MM.1S (cell line): Measurements from ENCODE around the gene DAB2IP.

Experiments used
- DNase-seq: peaks from one replicate; pipeline ENCODE4 v3.0.0-alpha.2; 2015
- H2AFZ ChIP-seq: fragments of 300-600 bp; sonication (generic); 2 replicates; pipeline ENCODE4 v1.6.0; 2016; ENCODE audit warnings: antibody characterized with exemption, low read length
- H3F3A ChIP-seq: fragments of 300-600 bp; sonication (generic); 2 replicates; pipeline ENCODE4 v1.6.1; 2016; ENCODE audit warnings: mild to moderate bottlenecking, antibody characterized with exemption, low read length, moderate library complexity, mixed read lengths; ENCODE audit not compliant: insufficient read depth
- H3K27ac ChIP-seq: fragments of 300-600 bp; sonication (generic); 2 replicates; pipeline ENCODE4 v1.5.1; 2016; ENCODE audit warnings: mild to moderate bottlenecking, low read length
- H3K27me3 ChIP-seq: fragments of 300-600 bp; sonication (generic); replicated peaks from 2 replicates; pipeline ENCODE4 v1.6.0; 2016; ENCODE audit warnings: low read length; ENCODE audit not compliant: insufficient read depth
- H3K36me3 ChIP-seq: fragments of 300-600 bp; sonication (generic); replicated peaks from 2 replicates; pipeline ENCODE4 v1.6.1; 2016; ENCODE audit warnings: mild to moderate bottlenecking, low read length, mixed read lengths; ENCODE audit not compliant: insufficient read depth
- H3K4me1 ChIP-seq: fragments of 300-600 bp; sonication (generic); 2 replicates; pipeline ENCODE4 v1.6.1; 2016; ENCODE audit warnings: low read length, mixed read lengths
- H3K4me2 ChIP-seq: fragments of 300-600 bp; sonication (generic); 2 replicates; pipeline ENCODE4 v1.6.0; 2016; ENCODE audit warnings: low read depth, low read length
- H3K4me3 ChIP-seq: fragments of 300-600 bp; sonication (generic); 2 replicates; pipeline ENCODE4 v1.5.1; 2016; ENCODE audit warnings: low read length, mixed read lengths
- H3K79me2 ChIP-seq: fragments of 300-600 bp; sonication (generic); 2 replicates; pipeline ENCODE4 v1.6.1; 2016; ENCODE audit warnings: mixed run types, low read length, mixed read lengths
- H3K9ac ChIP-seq: fragments of 300-600 bp; sonication (generic); 2 replicates; pipeline ENCODE4 v1.6.1; 2016; ENCODE audit warnings: low read length, mixed read lengths
- H3K9me2 ChIP-seq: fragments of 300-600 bp; sonication (generic); replicated peaks from 2 replicates; pipeline ENCODE4 v1.6.1; 2016; ENCODE audit warnings: mild to moderate bottlenecking, low read length, mixed read lengths; ENCODE audit not compliant: insufficient read depth
- H3K9me3 ChIP-seq: fragments of 300-600 bp; sonication (generic); replicated peaks from 2 replicates; pipeline ENCODE4 v1.6.1; 2016; ENCODE audit warnings: mild to moderate bottlenecking, low read length, mixed read lengths; ENCODE audit not compliant: insufficient read depth
- H4K20me1 ChIP-seq: fragments of 300-600 bp; sonication (generic); 2 replicates; pipeline ENCODE4 v1.6.1; 2016; ENCODE audit warnings: mild to moderate bottlenecking, low read length, moderate library complexity, mixed read lengths; ENCODE audit not compliant: insufficient read depth
- EZH2 ChIP-seq: fragments of 300-600 bp; sonication (generic); optimal IDR thresholded peaks from 2 replicates; pipeline ENCODE3; 2017; ENCODE audit warnings: low read depth, mild to moderate bottlenecking, antibody characterized with exemption, low read length, mixed read lengths
- EZH2phosphoT487 ChIP-seq: fragments of 300-600 bp; sonication (generic); IDR thresholded peaks from 2 replicates; pipeline ENCODE4 v1.6.1; 2018; ENCODE audit warnings: antibody characterized with exemption, low read length
- TF ChIP-seq, protein P1 (sequence below): fragments of 300-600 bp; sonication (generic); IDR thresholded peaks from 2 replicates; pipeline ENCODE4 v1.5.1; 2016; ENCODE audit warnings: antibody characterized with exemption, low read length, mixed read lengths

DAB2IP gene

DNA sequence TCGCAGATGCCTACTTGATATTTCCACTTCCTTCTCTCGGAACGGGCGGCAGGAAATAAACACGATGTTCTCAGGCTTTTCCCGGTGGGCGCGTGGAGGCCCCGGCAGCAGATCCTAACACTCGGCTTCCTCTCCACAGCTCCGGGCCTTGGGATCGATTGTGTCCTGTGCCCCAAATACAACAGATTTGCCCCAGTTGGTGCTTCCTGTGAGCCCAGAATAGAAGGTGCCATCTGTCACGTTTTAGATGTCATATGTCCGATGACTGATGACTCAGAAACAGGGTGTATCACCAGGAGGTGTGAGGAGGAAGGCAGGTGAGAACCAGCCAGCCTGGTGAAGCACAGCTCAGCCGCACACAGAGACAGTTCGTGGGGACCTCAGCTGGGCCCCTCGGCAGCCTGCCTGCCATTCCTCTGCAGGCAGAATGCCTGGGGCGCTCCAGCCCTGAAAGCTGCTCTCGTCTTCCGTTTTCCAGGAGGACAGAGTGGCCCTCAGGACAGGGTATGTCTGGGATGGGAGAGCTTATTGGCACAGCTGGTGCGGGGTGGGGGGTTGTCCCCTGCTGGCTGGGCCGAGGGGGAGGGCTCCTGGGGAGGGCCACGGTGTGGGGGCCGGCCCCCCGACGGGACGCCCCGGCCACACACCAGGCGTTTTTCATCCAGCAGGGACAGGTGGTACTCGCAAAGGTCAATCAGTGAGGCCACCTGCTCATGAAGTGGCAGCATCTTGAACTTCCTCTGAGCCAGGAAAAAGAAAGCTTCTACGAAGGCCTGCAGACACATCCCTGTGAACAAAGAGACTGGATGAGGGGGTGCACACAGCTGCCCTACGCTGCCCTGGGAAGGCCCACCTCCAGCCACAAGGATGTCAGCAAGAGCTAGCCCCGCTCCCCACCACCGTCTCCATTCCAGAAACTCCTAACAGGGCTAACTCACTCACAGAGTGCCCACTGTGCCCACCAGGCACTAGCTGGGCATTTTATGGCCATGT is 171.0 kb downstream of the DAB2IP start:
- H3K27me3 ChIP-seq = no peaks in the 10 kb centered on the region
- TF ChIP-seq EZH2phosphoT487 = no peak
- TF ChIP-seq EZH2 = no peak
- TF ChIP-seq, protein P1, sequence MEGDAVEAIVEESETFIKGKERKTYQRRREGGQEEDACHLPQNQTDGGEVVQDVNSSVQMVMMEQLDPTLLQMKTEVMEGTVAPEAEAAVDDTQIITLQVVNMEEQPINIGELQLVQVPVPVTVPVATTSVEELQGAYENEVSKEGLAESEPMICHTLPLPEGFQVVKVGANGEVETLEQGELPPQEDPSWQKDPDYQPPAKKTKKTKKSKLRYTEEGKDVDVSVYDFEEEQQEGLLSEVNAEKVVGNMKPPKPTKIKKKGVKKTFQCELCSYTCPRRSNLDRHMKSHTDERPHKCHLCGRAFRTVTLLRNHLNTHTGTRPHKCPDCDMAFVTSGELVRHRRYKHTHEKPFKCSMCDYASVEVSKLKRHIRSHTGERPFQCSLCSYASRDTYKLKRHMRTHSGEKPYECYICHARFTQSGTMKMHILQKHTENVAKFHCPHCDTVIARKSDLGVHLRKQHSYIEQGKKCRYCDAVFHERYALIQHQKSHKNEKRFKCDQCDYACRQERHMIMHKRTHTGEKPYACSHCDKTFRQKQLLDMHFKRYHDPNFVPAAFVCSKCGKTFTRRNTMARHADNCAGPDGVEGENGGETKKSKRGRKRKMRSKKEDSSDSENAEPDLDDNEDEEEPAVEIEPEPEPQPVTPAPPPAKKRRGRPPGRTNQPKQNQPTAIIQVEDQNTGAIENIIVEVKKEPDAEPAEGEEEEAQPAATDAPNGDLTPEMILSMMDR = no peak
- H3K36me3 ChIP-seq = no peaks in the 10 kb centered on the region
- no peak overlapping the region for H3K9ac ChIP-seq
- no peak overlapping the region for H3K4me3 ChIP-seq
- no peak for DNase-seq
- H3K4me2 ChIP-seq = no peak overlapping the region
- no peaks in the 10 kb centered on the region for H3K9me2 ChIP-seq
- no peaks in the 10 kb centered on the region for H3K4me1 ChIP-seq
- no peak overlapping the region for H3K27ac ChIP-seq
- H3F3A ChIP-seq = no peaks in the 10 kb centered on the region
- no peaks in the 10 kb centered on the region for H3K9me3 ChIP-seq
- H3K79me2 ChIP-seq = no peaks in the 10 kb centered on the region
- no peak overlapping the region for H2AFZ ChIP-seq
- H4K20me1 ChIP-seq = no peaks in the 10 kb centered on the region

DNA sequence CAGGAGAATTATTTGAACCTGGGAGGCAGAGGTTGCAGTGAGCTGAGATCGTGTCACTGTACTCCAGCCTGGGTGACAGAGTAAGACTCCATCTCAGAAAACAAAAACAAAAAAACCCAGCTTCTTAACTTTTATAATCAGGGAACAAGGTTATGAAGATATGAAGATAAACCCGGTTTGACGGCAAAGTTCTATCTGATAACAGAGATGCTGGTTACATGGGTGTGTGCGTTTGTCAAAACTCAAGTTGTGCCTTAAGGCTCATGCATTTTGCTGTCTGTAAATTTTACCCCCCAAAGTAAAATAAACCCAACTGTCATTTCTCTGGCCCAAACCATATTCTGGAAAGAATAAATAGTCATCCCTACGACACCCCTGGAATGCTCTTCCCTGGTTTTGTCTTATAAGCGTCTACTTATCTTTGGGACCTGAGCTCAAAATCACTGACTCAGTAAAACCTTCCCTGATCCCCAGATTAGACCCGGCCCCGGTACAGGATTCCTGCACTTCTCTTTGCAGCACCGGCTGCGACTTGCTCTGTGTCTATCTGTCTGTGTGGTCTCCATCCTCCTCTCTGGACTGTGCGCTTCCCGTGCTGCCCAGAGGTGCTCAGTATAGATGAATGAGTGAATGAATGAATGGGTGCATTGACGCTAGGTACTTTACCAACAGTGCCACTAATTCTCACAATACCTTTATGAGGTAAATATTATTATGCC is 172.2 kb downstream of the DAB2IP start:
- Histone ChIP-seq H3K9me2 (no peaks in the 10 kb centered on the region), H3K4me1 (no peaks in the 10 kb centered on the region), H3F3A (no peaks in the 10 kb centered on the region), H3K27me3 (no peaks in the 10 kb centered on the region), H3K4me3 (no peak overlapping the region), H3K9me3 (no peaks in the 10 kb centered on the region), H3K9ac (no peak overlapping the region), H3K27ac (no peak overlapping the region), H3K4me2 (no peak overlapping the region), H3K36me3 (no peaks in the 10 kb centered on the region), H4K20me1 (no peaks in the 10 kb centered on the region), H3K79me2 (no peaks in the 10 kb centered on the region), H2AFZ (no peak overlapping the region)
- DNase-seq = no peak
- TF ChIP-seq, protein P1 = no peak
- TF ChIP-seq EZH2 (no peak), EZH2phosphoT487 (no peak)

DNA sequence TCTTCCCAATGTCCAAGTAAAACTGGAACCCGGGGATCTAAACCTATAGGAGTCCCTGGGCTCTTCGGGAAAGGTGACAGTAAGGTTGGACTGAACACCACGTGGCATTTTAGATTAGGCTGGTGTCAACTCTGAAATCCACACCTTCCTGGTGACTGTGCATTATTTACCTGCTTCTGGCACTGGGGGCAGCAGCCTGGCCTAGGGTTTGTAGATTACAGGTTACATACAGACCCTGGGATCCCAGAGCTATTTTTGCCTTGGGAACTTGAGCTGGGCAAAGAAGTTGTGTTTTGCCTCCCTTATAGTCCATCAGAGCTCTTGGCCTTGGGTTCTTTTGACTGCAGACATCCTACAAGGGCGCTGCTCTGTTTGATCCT is 173.2 kb downstream of the DAB2IP start:
- no peaks in the 10 kb centered on the region for H3K9me3 ChIP-seq
- no peaks in the 10 kb centered on the region for H4K20me1 ChIP-seq
- H3K9me2 ChIP-seq = no peaks in the 10 kb centered on the region
- H3K79me2 ChIP-seq = no peaks in the 10 kb centered on the region
- no peaks in the 10 kb centered on the region for H3K36me3 ChIP-seq
- no peak for TF ChIP-seq EZH2
- no peak for TF ChIP-seq EZH2phosphoT487
- TF ChIP-seq, protein P1 = no peak
- no peaks in the 10 kb centered on the region for H3K4me1 ChIP-seq
- no peak overlapping the region for H2AFZ ChIP-seq
- H3K27me3 ChIP-seq = no peaks in the 10 kb centered on the region
- H3K4me3 ChIP-seq = no peak overlapping the region
- no peak overlapping the region for H3K27ac ChIP-seq
- no peaks in the 10 kb centered on the region for H3F3A ChIP-seq
- no peak overlapping the region for H3K4me2 ChIP-seq
- DNase-seq = no peak
- no peak overlapping the region for H3K9ac ChIP-seq
